ENCODE results near the gene CXXC5.

GRCh38 chr5:139653616-139654015 is 5.5 kb downstream of the CXXC5 start:
- TF ChIP-seq, protein P1, sequence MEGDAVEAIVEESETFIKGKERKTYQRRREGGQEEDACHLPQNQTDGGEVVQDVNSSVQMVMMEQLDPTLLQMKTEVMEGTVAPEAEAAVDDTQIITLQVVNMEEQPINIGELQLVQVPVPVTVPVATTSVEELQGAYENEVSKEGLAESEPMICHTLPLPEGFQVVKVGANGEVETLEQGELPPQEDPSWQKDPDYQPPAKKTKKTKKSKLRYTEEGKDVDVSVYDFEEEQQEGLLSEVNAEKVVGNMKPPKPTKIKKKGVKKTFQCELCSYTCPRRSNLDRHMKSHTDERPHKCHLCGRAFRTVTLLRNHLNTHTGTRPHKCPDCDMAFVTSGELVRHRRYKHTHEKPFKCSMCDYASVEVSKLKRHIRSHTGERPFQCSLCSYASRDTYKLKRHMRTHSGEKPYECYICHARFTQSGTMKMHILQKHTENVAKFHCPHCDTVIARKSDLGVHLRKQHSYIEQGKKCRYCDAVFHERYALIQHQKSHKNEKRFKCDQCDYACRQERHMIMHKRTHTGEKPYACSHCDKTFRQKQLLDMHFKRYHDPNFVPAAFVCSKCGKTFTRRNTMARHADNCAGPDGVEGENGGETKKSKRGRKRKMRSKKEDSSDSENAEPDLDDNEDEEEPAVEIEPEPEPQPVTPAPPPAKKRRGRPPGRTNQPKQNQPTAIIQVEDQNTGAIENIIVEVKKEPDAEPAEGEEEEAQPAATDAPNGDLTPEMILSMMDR (conservative IDR thresholded peaks at IDR 0.05; ENCODE audit: low read length): no peak
- no peak for TF ChIP-seq EZH2phosphoT487 (IDR thresholded peaks at IDR 0.05; ENCODE audit: borderline replicate concordance, low read depth, low read length)
